ENCODE results near the gene CDK5R2.
A peak's percentile ranks its signal among the peaks of the same experiment; 100 is the strongest.

- TF ChIP-seq ZNF530 (CRISPR knock-in tag; IDR thresholded peaks at IDR 0.05; ENCODE audit: low read depth) (no peak), CHD2 (IDR thresholded peaks at IDR 0.05; ENCODE audit: low read depth, low read length) (no peak), MIER2 (CRISPR knock-in tag; IDR thresholded peaks at IDR 0.05) (peak; percentile 78), HMG20A (CRISPR knock-in tag; IDR thresholded peaks at IDR 0.05; ENCODE audit: borderline replicate concordance) (no peak), ATF2 (CRISPR knock-in tag; IDR thresholded peaks at IDR 0.05) (no peak), ETV6 (CRISPR knock-in tag; conservative IDR thresholded peaks at IDR 0.05) (no peak), SP1 (IDR thresholded peaks at IDR 0.05) (no peak), SP1 (CRISPR knock-in tag; IDR thresholded peaks at IDR 0.05) (no peak), CTCF (CRISPR knock-in tag; IDR thresholded peaks at IDR 0.05) (peak; percentile 99), ZFP41 (CRISPR knock-in tag; IDR thresholded peaks at IDR 0.05; ENCODE audit: borderline replicate concordance) (no peak), TBL1XR1 (IDR thresholded peaks at IDR 0.05; ENCODE audit: borderline replicate concordance, low read length, partially characterized antibody) (no peak), MAFK (conservative IDR thresholded peaks at IDR 0.05 in 1 of 2, IDR thresholded peaks at IDR 0.05 in 1 of 2; ENCODE audit: low read length in 2 of 2) (no peak)
Observed at GRCh38 chr2:218979846-218980734, 20.6 kb downstream of the CDK5R2 start.
